Posterior cingulate gyrus (tissue), 11 donors: ENCODE measurements around the gene NCOA3.

Experiments used
- DNase-seq, 10 donors: peaks; one replicate each; pipeline versions ENCODE4 v3.0.0 to v3.0.0-alpha.2; 2020 to 2021; ENCODE audit warnings: mixed read lengths in 3 of 10
- intact Hi-C: fragments of 100-400 bp; cut with DNase I; formaldehyde crosslinking; loops from one replicate; pipeline ENCODE4 v1.15.1; 2023

Gene NCOA3

GRCh38 chr20:47618479-47618878, 116.8 kb downstream of the NCOA3 start:
- intact Hi-C loops = no loop called here
- no peak for DNase-seq

GRCh38 chr20:47620808-47621805, 119.4 kb downstream of the NCOA3 start:
- intact Hi-C loops = loop anchor here (1.0 to 10.0 kb wide), 4 partner anchors 99 to 868 kb away; no protein-coding TSS in a partner anchor
- no peak for DNase-seq

GRCh38 chr20:47622118-47622665, 120.5 kb downstream of the NCOA3 start:
- no peak for DNase-seq
- intact Hi-C loops = loop anchor here (5.0 to 10.0 kb wide), 3 partner anchors 100 to 347 kb away; no protein-coding TSS in a partner anchor

GRCh38 chr20:47623206-47623605, 121.5 kb downstream of the NCOA3 start:
- intact Hi-C loops = loop anchor here (5.0 to 10.0 kb wide), 3 partner anchors 101 to 348 kb away; no protein-coding TSS in a partner anchor
- no peak for DNase-seq

- DNase-seq = no peak
- intact Hi-C loops = loop anchor here (10.0 kb wide), 2 partner anchors 243 to 353 kb away; no protein-coding TSS in a partner anchor
Observed at GRCh38 chr20:47627540-47627939, 125.9 kb downstream of the NCOA3 start.

- DNase-seq = no peak
- intact Hi-C loops = loop anchor here (10.0 kb wide), 2 partner anchors 245 to 355 kb away; no protein-coding TSS in a partner anchor
Observed at GRCh38 chr20:47629907-47630306, 128.2 kb downstream of the NCOA3 start.

GRCh38 chr20:47631078-47631477, 129.4 kb downstream of the NCOA3 start:
- intact Hi-C loops = no loop called here

GRCh38 chr20:47635256-47635655, 133.6 kb downstream of the NCOA3 start:
- DNase-seq = no peak
- intact Hi-C loops = no loop called here

More at GRCh38 chr20:47631078-47631477, 129.4 kb downstream of the NCOA3 start:
- no peak for DNase-seq

GRCh38 chr20:47638851-47639250, 137.2 kb downstream of the NCOA3 start:
- intact Hi-C loops = no loop called here
- no peak for DNase-seq

GRCh38 chr20:47642118-47642517, 140.4 kb downstream of the NCOA3 start:
- no peak for DNase-seq
- intact Hi-C loops = no loop called here

GRCh38 chr20:47642624-47643023, 140.9 kb downstream of the NCOA3 start:
- no peak for DNase-seq
- intact Hi-C loops = no loop called here

- DNase-seq = no peak
- intact Hi-C loops = no loop called here
Observed at GRCh38 chr20:47645632-47646031, 143.9 kb downstream of the NCOA3 start.

- no peak for DNase-seq
- intact Hi-C loops = no loop called here
Observed at GRCh38 chr20:47647994-47648393, 146.3 kb downstream of the NCOA3 start.

GRCh38 chr20:47648943-47649342, 147.3 kb downstream of the NCOA3 start:
- no peak for DNase-seq
- intact Hi-C loops = no loop called here

GRCh38 chr20:47652301-47652700, 150.6 kb downstream of the NCOA3 start:
- intact Hi-C loops = no loop called here
- no peak for DNase-seq

- intact Hi-C loops = no loop called here
Observed at GRCh38 chr20:47652794-47653193, 151.1 kb downstream of the NCOA3 start.

GRCh38 chr20:47653869-47654268, 152.2 kb downstream of the NCOA3 start:
- intact Hi-C loops = no loop called here
- DNase-seq = no peak

More at GRCh38 chr20:47652794-47653193, 151.1 kb downstream of the NCOA3 start:
- no peak for DNase-seq

- intact Hi-C loops = no loop called here
- no peak for DNase-seq
Observed at GRCh38 chr20:47654370-47654769, 152.7 kb downstream of the NCOA3 start.

GRCh38 chr20:47655635-47656034, 153.9 kb downstream of the NCOA3 start:
- DNase-seq = no peak
- intact Hi-C loops = no loop called here

GRCh38 chr20:47656318-47656717, 154.6 kb downstream of the NCOA3 start:
- no peak for DNase-seq
- intact Hi-C loops = no loop called here

- intact Hi-C loops = no loop called here
Observed at GRCh38 chr20:47659904-47660601, 158.4 kb downstream of the NCOA3 start.

More at GRCh38 chr20:47659904-47660601, 158.4 kb downstream of the NCOA3 start:
- no peak for DNase-seq
